Endothelial cell (in vitro differentiated cells): ENCODE data around the gene SPRED2. TPM values are rescaled to one million over a fixed set of nuclear protein-coding genes. Genes with fewer than 3 reads are reported as not detected.

Experiments
- DNase-seq: peaks from one replicate; pipeline ENCODE4 v3.0.0; 2021; ENCODE audit warnings: low spot score
- H3K27ac Mint-ChIP-seq: one replicate; pipeline ENCODE4 v1.8.0; 2021; ENCODE audit warnings: mixed read lengths, inconsistent platforms; ENCODE audit not compliant: unreplicated experiment
- H3K27me3 Mint-ChIP-seq: one replicate; pipeline ENCODE4 v1.8.0; 2021; ENCODE audit warnings: mild to moderate bottlenecking, moderate library complexity, mixed read lengths, inconsistent platforms; ENCODE audit not compliant: unreplicated experiment
- H3K36me3 Mint-ChIP-seq: one replicate; pipeline ENCODE4 v1.8.0; 2021; ENCODE audit warnings: mild to moderate bottlenecking, low read depth, mixed read lengths, inconsistent platforms; ENCODE audit not compliant: unreplicated experiment
- H3K4me1 Mint-ChIP-seq: one replicate; pipeline ENCODE4 v1.8.0; 2021; ENCODE audit warnings: mild to moderate bottlenecking, mixed read lengths, inconsistent platforms; ENCODE audit not compliant: unreplicated experiment
- H3K4me3 Mint-ChIP-seq: one replicate; pipeline ENCODE4 v1.8.0; 2021; ENCODE audit warnings: mild to moderate bottlenecking, mixed read lengths, inconsistent platforms; ENCODE audit not compliant: unreplicated experiment
- H3K9me3 Mint-ChIP-seq: one replicate; pipeline ENCODE4 v1.8.0; 2021; ENCODE audit warnings: mixed read lengths, inconsistent platforms; ENCODE audit not compliant: unreplicated experiment
- CTCF ChIP-seq: fragments of 200-600 bp; sonication (generic); IDR thresholded peaks from one replicate; pipeline ENCODE4 v1.5.0; 2021; ENCODE audit warnings: antibody characterized with exemption; ENCODE audit not compliant: unreplicated experiment
- total RNA-seq: library from RNA; stranded (reverse); fragmentation: NEBNext Ultra II Directional; extraction: Animal tissue kit (Norgen Biotek cat#: 25700); gene quantifications from one replicate; pipeline ENCODE4 v1.2.1, GENCODE V29; 2021; ENCODE audit not compliant: unreplicated experiment

The SPRED2 gene
- total RNA-seq, 1 donor from 2014 or later, result 17.6 TPM

- Mint-ChIP-seq H3K9me3 (no peaks in the 10 kb centered on the region), H3K4me3 (no peak overlapping the region), H3K36me3 (peaks cover 18% of the 10 kb centered on the region), H3K4me1 (peaks cover 33% of the 10 kb centered on the region), H3K27ac (no peak overlapping the region), H3K27me3 (peaks cover 1% of the 10 kb centered on the region)
- no peak for DNase-seq
- TF ChIP-seq CTCF, result no peak
Measured at GRCh38 chr2:65311596-65311995, 120.8 kb downstream of the SPRED2 start.

- Mint-ChIP-seq H3K4me1 (peaks cover 33% of the 10 kb centered on the region), H3K27ac (no peak overlapping the region), H3K36me3 (peaks cover 18% of the 10 kb centered on the region), H3K9me3 (no peaks in the 10 kb centered on the region), H3K4me3 (no peak overlapping the region), H3K27me3 (peaks cover 1% of the 10 kb centered on the region)
- TF ChIP-seq CTCF, result no peak
- DNase-seq, result no peak
Measured at GRCh38 chr2:65311049-65311448, 121.3 kb downstream of the SPRED2 start.

GRCh38 chr2:65309699-65310098 is 122.7 kb downstream of the SPRED2 start:
- Mint-ChIP-seq H3K4me3 (no peak overlapping the region), H3K4me1 (peaks cover 33% of the 10 kb centered on the region), H3K36me3 (peaks cover 18% of the 10 kb centered on the region), H3K9me3 (no peaks in the 10 kb centered on the region), H3K27ac (no peak overlapping the region), H3K27me3 (peaks cover 1% of the 10 kb centered on the region)
- DNase-seq, result no peak
- TF ChIP-seq CTCF, result no peak

- no peak for TF ChIP-seq CTCF
- Mint-ChIP-seq H3K27me3 (no peaks in the 10 kb centered on the region), H3K4me3 (no peak overlapping the region), H3K4me1 (peaks cover 35% of the 10 kb centered on the region), H3K27ac (no peak overlapping the region), H3K9me3 (no peaks in the 10 kb centered on the region), H3K36me3 (no peaks in the 10 kb centered on the region)
- DNase-seq, result no peak
Measured at GRCh38 chr2:65305934-65306333, 126.5 kb downstream of the SPRED2 start.

GRCh38 chr2:65300761-65301711 is 131.4 kb downstream of the SPRED2 start:
- H3K27ac Mint-ChIP-seq, result no peak overlapping the region
- H3K36me3 Mint-ChIP-seq, result no peaks in the 10 kb centered on the region
- peaks cover 25% of the 10 kb centered on the region for H3K4me1 Mint-ChIP-seq
- H3K4me3 Mint-ChIP-seq, result no peak overlapping the region
- no peaks in the 10 kb centered on the region for H3K9me3 Mint-ChIP-seq
- H3K27me3 Mint-ChIP-seq, result no peaks in the 10 kb centered on the region
- TF ChIP-seq CTCF, result no peak
- DNase-seq, result no peak
